Measurements from ENCODE around the gene SELE. TPM values are rescaled to one million over a fixed set of nuclear protein-coding genes. Genes with fewer than 3 reads are reported as not detected.

SELE gene
- total and polyA plus RNA-seq, 2 of the 13 experiments (the other 11 are each of a cell fraction or from before 2014, with no cell fraction given), result 0.04 to 0.09 TPM

DNA sequence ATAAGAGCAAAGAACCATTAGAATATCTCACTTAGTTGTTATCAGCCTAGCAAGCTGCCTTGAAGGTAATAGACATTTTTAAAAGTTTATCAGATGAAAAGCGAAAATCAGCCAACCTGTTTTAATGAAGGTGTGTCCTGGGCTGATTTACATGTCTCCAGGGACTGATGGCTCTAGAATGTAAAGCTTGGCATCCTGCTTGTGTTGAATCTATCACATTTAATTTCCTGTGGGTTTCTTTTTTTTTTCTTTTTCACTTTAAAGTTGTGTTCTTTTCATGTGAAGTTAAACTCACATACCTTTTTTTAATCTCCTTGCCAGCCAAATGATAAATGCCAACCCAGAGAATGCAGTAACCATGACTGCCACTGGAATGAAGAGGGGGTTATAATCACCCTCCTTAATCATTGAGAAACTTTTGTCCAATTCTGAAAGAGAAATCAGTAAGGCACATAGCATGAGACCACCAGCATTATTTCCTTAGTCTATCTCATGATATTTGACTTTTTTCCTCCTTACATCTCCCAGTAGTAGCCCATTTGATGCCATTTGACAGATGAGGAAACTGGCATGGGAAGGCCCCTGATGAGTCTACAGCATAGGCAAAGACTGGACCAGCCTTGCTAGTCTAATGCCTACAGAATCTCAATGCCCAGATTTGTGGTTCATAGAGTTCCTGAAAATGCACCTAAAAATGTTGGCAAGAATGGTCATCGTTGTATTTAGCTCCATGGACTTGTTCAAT, 32.4 kb downstream of the SELE start (continued):
- TF ChIP-seq ELF1 (CRISPR knock-in tag; IDR thresholded peaks at IDR 0.05), result no peak
- no peak for TF ChIP-seq FOXK2 (IDR thresholded peaks at IDR 0.05)
- TF ChIP-seq MEIS1 (CRISPR knock-in tag; IDR thresholded peaks at IDR 0.05; ENCODE audit: borderline replicate concordance), result no peak
- TF ChIP-seq SOX6 (IDR thresholded peaks at IDR 0.05), result no peak
- TF ChIP-seq SOX6 (CRISPR knock-in tag; IDR thresholded peaks at IDR 0.05), result no peak
- TF ChIP-seq TFAP4 (IDR thresholded peaks at IDR 0.05; ENCODE audit: borderline replicate concordance, low read depth), result no peak

- Histone ChIP-seq H3K4me3 (replicated peaks in 1 of 3; ENCODE audit: insufficient read depth in 1 of 3, low read depth in 2 of 3, low read length in 3 of 3) (no peak overlapping the region), H3K36me3 (replicated peaks in 1 of 2; ENCODE audit: control insufficient read depth in 1 of 2, insufficient read depth in 2 of 2, low read length in 2 of 2) (no peaks in the 10 kb centered on the region), H3K9ac (ENCODE audit: insufficient read depth, low read depth, low read length) (no peak overlapping the region), H3K79me2 (ENCODE audit: insufficient read depth, low read length) (no peaks in the 10 kb centered on the region), H3K27me3 (ENCODE audit: control insufficient read depth in 1 of 2, insufficient read depth in 2 of 2, low read length in 2 of 2) (0 out of 5 replicates have a peak, but pooled peaks cover 0 to 4% of the 10 kb centered on the region in 2 experiments), H3K9me3 (ENCODE audit: low read length) (no peaks in the 10 kb centered on the region), H2AFZ (ENCODE audit: low read length) (no peak overlapping the region), H3K4me2 (ENCODE audit: low read depth, low read length) (no peak overlapping the region), H4K20me1 (ENCODE audit: insufficient read depth, low read length) (no peaks in the 10 kb centered on the region), H3K27ac (ENCODE audit: extremely low read length, insufficient read depth, low read length) (no peak overlapping the region), H3K4me1 (ENCODE audit: insufficient read depth, low read length) (no peaks in the 10 kb centered on the region)
- intact Hi-C loops (cut with micrococcal nuclease; ENCODE audit: unreplicated experiment), result loop anchor here (1.0 kb wide), 1 partner anchor 110 kb away; no protein-coding TSS in a partner anchor
- WGBS (ENCODE audit: low lambda C conversion rate), result 35% methylated on average over 3 of the region's 3 CpGs
- DNase-seq (ENCODE audit: low spot score) (no peak), FAIRE-seq (no peak), ATAC-seq (no peak)
- in situ Hi-C loops (cut with HindIII; ENCODE audit: extremely low pct_ligation_motif_present, low pct_unique_long_range_greater_than_20kb), result no loop called here
- ChIA-PET POLR2A (no interaction called here), CTCF (ENCODE audit: low intra/inter-chr PET ratio, low total read pairs) (no interaction called here)
- TF ChIP-seq CTCF (CRISPR knock-in tag; IDR thresholded peaks at IDR 0.05) (0 out of 2 replicates have a peak, but pooled peaks have one; percentile 9), ATF2 (CRISPR knock-in tag; IDR thresholded peaks at IDR 0.05) (no peak)
- no TSS peak for BruUV-seq (replicated peaks)
Observed at GRCh38 chr1:169699707-169700106, 34.2 kb downstream of the SELE start.

Measured in HepG2 (cell line).